ENCODE measurements around the gene TMEM236.

DNA sequence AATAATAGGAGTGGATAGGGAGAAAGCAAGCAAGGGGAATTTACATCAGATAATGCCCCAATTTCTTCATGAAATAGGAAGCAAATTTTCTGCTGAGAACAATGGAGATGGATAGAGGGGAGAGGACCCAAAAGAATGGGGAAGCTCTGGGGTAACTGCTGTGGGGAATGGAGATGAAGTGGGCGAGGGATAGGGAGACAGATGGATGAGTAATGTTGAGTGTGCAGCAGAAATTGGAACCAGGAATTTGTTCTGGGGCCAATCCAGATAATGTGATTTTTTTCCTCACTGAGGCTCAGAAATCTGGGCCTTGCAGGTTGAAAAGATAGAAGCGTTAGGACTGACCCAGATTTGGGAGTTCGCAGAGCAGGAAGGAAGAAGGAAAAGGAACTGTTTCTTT is 32.7 kb downstream of the TMEM236 start:
- TF ChIP-seq, protein P1, sequence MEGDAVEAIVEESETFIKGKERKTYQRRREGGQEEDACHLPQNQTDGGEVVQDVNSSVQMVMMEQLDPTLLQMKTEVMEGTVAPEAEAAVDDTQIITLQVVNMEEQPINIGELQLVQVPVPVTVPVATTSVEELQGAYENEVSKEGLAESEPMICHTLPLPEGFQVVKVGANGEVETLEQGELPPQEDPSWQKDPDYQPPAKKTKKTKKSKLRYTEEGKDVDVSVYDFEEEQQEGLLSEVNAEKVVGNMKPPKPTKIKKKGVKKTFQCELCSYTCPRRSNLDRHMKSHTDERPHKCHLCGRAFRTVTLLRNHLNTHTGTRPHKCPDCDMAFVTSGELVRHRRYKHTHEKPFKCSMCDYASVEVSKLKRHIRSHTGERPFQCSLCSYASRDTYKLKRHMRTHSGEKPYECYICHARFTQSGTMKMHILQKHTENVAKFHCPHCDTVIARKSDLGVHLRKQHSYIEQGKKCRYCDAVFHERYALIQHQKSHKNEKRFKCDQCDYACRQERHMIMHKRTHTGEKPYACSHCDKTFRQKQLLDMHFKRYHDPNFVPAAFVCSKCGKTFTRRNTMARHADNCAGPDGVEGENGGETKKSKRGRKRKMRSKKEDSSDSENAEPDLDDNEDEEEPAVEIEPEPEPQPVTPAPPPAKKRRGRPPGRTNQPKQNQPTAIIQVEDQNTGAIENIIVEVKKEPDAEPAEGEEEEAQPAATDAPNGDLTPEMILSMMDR (IDR thresholded peaks at IDR 0.05), result no peak
- no peak for TF ChIP-seq CHD2 (IDR thresholded peaks at IDR 0.05; ENCODE audit: low read length, partially characterized antibody)
- TF ChIP-seq RAD21 (conservative IDR thresholded peaks at IDR 0.05 in 1 of 2, IDR thresholded peaks at IDR 0.05 in 1 of 2), result no peak

All from A549 (cell line).